Lower lobe of right lung (tissue), 2 donors: ENCODE results near the gene PPIL1. TPM values are rescaled to one million over a fixed set of nuclear protein-coding genes. Genes with fewer than 3 reads are reported as not detected.

Source experiments
- ATAC-seq, 2 donors: fragments of 200-7000 bp; cut with Tn5 transposase; one replicate each; pipeline ENCODE4 v1.9.1; 2020 to 2022; ENCODE audit warnings: mild to moderate bottlenecking in 2 of 2, moderate library complexity in 2 of 2
- DNase-seq: peaks from one replicate; pipeline ENCODE4 v3.0.0-alpha.2; 2020
- H3K27ac ChIP-seq: fragments of 200-600 bp; one replicate; pipeline ENCODE4 v1.8.0; 2022
- H3K27me3 ChIP-seq: fragments of 200-600 bp; one replicate; pipeline ENCODE4 v1.8.0; 2022; ENCODE audit warnings: low read depth
- H3K36me3 ChIP-seq: fragments of 200-600 bp; one replicate; pipeline ENCODE4 v1.8.0; 2022; ENCODE audit warnings: mild to moderate bottlenecking
- H3K4me1 ChIP-seq: fragments of 200-600 bp; one replicate; pipeline ENCODE4 v1.8.0; 2022
- H3K4me3 ChIP-seq: fragments of 200-600 bp; one replicate; pipeline ENCODE4 v1.8.0; 2022; ENCODE audit warnings: mild to moderate bottlenecking
- H3K9me3 ChIP-seq: fragments of 200-600 bp; one replicate; pipeline ENCODE4 v1.8.0; 2022
- CTCF ChIP-seq: fragments of 200-600 bp; IDR thresholded peaks from one replicate; pipeline ENCODE4 v1.8.0; 2022; ENCODE audit warnings: antibody characterized with exemption, mild to moderate bottlenecking
- intact Hi-C: fragments of 100-400 bp; cut with DNase I; formaldehyde crosslinking; loops from one replicate; pipeline ENCODE4 v1.11.0; 2022
- total RNA-seq: library from RNA; stranded (reverse); fragmentation: NEBNext Ultra II Directional; extraction: Animal tissue kit (Norgen Biotek cat#: 25700); gene quantifications from one replicate; pipeline ENCODE4 v1.2.1, GENCODE V29; 2021
- donor health status: DM: no; HTN: yes; CAD: no; lungs with severe emphysema.

Gene PPIL1
- total RNA-seq, 1 donor from 2014 or later = 14.4 TPM

- no peaks in the 10 kb centered on the region for H3K9me3 ChIP-seq
- ATAC-seq (no peak), DNase-seq (no peak)
- intact Hi-C loops = no loop called here
- peaks cover 75% of the 10 kb centered on the region for H3K4me1 ChIP-seq
- peak overlapping the region; percentile 80 for H3K27ac ChIP-seq
- TF ChIP-seq CTCF = no peak
- H3K4me3 ChIP-seq = no peak overlapping the region
- H3K36me3 ChIP-seq = peaks cover 92% of the 10 kb centered on the region
- H3K27me3 ChIP-seq = no peaks in the 10 kb centered on the region
These were observed 41.5 kb upstream of the PPIL1 start for GRCh38 chr6:36916126-36916525.

GRCh38 chr6:36915599-36915998, 41.0 kb upstream of the PPIL1 start:
- Histone ChIP-seq H3K4me1 (peaks cover 70% of the 10 kb centered on the region), H3K36me3 (peaks cover 92% of the 10 kb centered on the region), H3K9me3 (no peaks in the 10 kb centered on the region), H3K27me3 (no peaks in the 10 kb centered on the region), H3K27ac (peak overlapping the region; percentile 80), H3K4me3 (no peak overlapping the region)
- no peak for TF ChIP-seq CTCF
- intact Hi-C loops = no loop called here
- ATAC-seq = no peak
- DNase-seq = no peak

GRCh38 chr6:36914227-36914794, 39.7 kb upstream of the PPIL1 start:
- DNase-seq (peak; percentile 61), ATAC-seq (peak; percentile 43 to 44)
- no peaks in the 10 kb centered on the region for H3K27me3 ChIP-seq
- TF ChIP-seq CTCF = peak; percentile 11
- H3K27ac ChIP-seq = no peak overlapping the region
- H3K9me3 ChIP-seq = no peaks in the 10 kb centered on the region
- intact Hi-C loops = no loop called here
- peaks cover 57% of the 10 kb centered on the region for H3K4me1 ChIP-seq
- H3K4me3 ChIP-seq = no peak overlapping the region
- peaks cover 92% of the 10 kb centered on the region for H3K36me3 ChIP-seq

GRCh38 chr6:36913082-36913481, 38.5 kb upstream of the PPIL1 start:
- peaks cover 89% of the 10 kb centered on the region for H3K36me3 ChIP-seq
- peaks cover 45% of the 10 kb centered on the region for H3K4me1 ChIP-seq

GRCh38 chr6:36912586-36912985, 38.0 kb upstream of the PPIL1 start:
- no peak for TF ChIP-seq CTCF
- no peak for DNase-seq
- peaks cover 40% of the 10 kb centered on the region for H3K4me1 ChIP-seq

More at GRCh38 chr6:36913082-36913481, 38.5 kb upstream of the PPIL1 start:
- no peak for TF ChIP-seq CTCF
- DNase-seq = no peak
- Histone ChIP-seq H3K9me3 (no peaks in the 10 kb centered on the region), H3K27me3 (no peaks in the 10 kb centered on the region), H3K27ac (no peak overlapping the region), H3K4me3 (no peak overlapping the region)
- no peak for ATAC-seq
- intact Hi-C loops = no loop called here

More at GRCh38 chr6:36912586-36912985, 38.0 kb upstream of the PPIL1 start:
- Histone ChIP-seq H3K27me3 (no peaks in the 10 kb centered on the region), H3K4me3 (no peak overlapping the region), H3K27ac (no peak overlapping the region), H3K36me3 (peaks cover 85% of the 10 kb centered on the region), H3K9me3 (no peaks in the 10 kb centered on the region)
- intact Hi-C loops = no loop called here
- no peak for ATAC-seq
